ENCODE results near the gene GLI2.

Gene GLI2

DNA sequence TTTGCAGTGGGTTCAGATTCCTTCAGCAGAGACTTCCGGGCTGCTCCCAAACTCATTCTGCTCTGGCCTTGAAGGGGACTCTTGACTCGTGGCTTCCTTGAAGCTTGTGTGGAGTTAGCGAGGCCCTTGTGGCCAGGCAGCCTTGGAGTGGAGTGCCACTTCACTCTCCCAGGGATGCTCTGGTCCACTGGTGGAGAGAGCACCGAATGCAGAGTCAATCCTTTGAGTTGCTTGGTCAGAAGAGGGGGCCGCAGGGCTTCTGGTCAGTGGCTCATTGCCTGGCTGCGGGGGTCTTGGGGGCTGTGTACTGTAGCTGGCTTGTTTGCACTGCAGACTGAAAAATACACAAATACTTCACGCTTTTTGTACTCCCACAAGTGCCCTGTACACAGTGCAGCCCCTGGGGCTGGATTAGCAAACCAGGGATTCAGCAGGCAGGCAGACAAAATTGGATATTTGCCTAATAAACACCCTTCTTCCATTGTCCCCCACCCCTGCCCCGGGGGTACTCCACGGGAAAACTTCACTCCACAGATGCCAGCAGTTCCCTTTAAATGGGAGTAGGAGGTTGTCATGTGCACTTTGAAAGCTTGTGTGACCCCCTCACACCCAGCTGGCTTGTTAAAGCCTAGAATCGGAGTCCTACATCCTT is 3.2 kb downstream of the GLI2 start:
- no peak for DNase-seq

DNA sequence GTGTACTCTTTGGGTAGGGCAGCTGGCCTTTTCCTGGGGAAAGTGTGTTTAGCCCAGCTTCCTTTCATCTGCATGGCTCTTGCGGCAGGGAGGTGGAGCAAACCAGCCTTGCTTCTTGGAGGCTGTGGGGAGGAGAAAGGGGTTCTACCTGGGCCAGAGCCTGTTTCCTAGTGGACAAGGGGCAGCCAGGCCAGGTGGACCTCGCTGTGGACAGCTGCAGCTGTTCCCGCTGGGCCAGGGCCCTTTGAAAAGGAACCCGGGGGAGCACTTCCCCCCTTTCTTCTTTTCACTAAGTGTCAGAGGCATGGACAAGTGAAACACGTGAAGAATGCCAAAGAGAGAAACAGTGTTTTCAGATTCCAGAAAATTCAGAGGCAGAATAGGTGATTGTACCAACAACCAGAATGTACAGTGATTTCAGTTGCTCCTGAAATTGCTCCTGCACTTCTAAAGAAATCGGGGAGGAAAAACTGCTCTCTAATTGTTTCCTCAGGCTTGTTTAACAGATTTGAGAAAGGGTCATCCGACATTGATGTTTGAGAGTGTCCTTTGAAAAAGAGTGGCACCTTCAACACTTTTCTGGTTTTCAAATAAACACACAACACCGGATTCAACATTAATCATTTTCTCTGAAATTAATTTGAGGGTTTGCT is 3.9 kb downstream of the GLI2 start:
- no peak for DNase-seq

DNA sequence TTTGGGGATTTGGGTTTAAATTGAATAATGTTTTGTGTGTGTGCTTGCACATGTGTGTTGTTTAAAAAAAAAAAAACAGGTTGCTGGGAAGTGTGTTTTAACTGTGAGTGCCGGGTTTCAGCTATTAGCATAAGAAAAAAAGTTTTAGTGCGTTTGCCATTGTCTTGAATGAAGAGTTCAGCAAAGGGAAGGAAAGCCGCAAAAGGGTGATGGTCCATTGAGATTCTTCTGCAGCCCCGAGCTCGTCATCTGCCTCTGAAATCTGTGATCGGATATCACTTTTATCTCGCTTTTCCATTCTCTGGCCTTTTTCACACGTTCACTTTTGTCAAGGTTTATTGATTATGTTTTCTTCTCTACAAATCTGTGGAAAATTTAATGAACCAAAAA is 4.7 kb downstream of the GLI2 start:
- no peak for DNase-seq

DNA sequence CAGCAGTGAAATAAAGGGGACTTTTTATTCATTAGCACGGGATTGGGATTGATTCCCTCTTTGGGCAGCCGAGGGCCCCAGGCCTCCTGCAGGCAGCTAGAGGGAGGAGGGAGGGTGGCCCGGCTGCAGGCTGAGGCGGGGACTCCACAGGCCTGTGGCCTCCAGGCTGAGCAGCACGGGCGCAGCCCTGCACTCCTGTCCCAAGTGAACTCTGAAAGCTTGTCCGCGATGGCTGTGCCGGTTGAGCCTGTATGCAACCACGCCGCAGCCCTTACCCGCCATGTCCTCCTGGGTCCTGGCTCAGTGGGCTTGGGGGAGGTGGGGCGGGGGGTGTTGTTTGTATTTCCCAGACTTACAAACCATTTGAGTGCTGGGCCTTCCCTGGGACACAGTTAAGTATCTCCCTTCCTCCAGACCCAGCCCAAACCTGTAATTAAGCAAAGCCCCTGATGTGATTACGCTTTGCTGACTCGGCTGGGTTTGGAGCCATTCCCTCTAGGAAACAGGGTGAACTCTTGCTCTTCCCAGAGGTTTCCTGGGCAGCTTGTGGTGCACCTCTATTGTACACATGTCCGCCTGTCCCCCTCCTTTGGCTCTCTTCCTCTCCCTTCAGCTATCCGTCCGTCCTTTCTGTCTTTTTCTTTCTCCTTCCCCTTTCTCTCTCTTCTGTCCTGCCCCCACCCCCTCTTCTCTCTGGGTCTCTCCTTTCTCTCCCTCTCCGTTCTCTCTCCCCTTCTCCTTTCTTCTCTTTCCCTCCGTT is 5.3 kb downstream of the GLI2 start:
- no peak for DNase-seq

DNA sequence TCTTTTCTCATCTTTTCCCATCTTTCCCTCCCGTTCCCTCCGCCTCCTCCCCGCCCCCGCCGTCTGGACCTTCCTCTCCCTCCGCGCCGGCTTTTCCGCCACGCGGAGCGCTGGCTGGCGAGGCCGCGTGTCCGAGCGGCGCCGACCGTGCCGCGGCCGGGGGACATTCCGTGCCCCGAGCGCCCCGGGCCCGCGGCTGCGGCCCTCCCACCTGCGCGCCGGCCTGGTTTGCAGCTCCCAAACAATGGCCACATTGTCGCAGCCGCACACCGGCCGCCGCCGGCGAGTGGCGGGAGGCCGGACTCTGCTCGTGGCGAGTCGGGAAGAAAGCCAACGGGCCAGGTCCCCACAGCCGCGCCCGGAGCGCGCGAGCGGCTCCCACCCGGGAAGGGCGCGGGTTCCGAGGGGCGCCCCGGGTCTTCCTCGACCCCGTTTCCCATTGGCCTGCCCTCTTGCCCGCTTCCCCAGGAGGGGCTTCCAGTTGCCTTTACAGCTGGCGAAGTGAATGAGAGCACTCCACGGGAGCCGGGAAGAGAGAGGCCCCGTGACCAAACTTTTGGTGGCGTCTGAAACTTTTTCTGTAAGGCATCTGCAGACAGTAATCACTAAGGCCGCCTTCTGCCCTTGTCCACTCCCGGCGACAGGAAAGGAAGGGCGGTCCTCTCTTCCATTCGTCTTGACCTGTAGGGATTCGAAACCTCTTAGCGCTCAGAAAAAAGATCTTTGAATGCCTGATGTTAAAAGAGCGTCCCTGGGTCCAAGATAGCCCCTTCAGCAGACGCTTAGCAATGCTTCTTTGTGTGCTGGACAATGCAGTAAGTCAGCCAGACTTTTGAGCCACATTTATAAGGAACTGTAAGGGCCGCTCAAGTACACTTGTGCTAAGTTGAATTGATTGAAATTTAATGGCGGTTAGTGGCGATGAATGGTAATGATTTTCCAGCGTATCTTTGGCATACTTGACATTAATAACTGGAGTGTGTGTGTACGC is 6.2 kb downstream of the GLI2 start:
- no peak for DNase-seq

DNA sequence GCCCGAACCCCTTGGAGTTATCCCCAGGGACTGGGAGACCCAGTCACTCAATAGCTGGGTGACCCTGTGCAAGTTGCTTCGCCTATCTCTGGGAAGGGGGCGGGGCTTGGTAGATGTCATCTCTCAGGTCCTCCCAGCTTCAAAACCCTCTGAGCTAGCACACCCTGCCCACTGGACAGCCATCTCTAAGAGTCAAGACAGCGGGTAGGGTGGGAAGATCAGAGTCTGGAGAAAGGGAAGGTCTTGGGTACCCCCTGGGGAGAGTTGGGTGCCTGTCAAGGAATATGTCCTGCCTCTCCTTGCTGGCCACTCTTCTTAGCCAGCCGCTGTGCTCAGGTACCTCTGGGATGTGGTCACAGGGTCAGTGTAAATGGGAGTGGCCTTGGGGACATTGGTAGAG is 8.0 kb downstream of the GLI2 start:
- no peak for DNase-seq

DNA sequence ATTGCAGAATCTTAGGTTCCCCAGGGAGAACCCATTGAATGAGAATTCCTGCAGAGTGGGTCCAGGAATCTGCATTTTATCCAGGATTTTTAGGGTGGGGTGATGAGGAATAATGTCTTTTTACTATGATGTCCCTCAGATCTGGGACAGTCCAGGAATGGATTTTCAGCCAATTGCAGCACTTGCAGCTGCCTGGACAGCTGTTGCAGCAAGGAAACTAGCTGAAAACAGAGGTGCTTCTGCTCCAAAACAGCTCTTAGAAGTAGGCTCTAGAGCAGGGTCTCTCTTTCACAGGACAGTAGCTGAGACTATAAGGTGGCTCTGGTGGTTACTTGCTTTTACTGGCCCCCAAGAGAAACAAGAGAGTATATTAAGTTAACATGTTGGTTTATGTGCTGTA is 9.1 kb downstream of the GLI2 start:
- no peak for DNase-seq

DNA sequence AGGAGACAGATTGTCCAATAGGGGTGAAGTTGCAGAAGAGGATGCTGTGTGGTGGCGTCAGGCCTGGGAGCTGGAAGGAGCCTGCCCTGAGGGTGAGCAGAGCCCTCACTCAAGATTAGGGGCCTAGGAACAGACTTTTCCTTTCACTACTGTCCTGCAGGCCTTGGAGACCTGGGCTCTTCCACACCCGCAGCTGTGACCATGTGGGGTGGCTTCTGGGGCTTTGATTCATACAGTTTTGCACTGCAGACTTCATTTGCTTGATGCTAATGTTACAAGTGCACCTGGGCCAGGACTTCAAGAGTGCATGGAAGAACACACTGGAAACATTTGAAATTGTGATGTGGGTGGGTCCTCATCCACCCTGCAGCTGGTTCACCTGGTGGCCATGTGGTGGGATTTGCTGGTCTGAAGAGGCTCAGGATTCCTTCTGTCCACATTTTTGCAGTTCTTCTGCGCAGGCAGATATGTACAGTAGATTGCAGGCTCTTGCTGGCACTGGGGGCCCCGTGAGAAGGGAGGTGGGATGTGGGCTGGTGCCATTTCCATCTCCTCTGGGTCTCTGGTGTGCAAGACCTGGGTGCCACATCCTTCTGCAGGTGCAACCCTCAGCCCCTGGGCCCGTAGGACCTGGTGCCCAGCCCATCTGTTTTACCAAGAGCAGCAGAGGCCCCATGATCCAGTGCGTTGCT is 9.9 kb downstream of the GLI2 start:
- DNase-seq = no peak

DNA sequence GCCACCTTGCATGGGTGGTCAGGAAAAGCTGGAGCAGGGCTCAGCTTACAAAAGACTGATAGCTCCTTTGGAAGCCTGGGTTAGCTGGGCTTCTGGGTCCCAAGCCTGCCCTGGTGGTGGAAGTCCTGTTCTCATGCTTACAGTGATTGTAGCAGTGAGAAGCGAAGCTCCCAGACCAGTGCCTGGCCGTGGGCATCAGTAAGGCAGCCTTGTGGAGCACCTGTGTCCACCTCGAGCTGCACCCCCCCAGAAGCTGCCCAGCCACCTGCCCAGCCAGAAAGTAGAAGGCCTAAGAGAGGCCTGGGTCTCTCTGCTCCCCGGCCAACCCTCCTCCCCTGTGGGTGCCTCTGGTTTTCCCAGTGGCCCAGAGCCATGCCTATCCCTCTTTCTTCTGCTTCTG is 10.5 kb downstream of the GLI2 start:
- DNase-seq = no peak

DNA sequence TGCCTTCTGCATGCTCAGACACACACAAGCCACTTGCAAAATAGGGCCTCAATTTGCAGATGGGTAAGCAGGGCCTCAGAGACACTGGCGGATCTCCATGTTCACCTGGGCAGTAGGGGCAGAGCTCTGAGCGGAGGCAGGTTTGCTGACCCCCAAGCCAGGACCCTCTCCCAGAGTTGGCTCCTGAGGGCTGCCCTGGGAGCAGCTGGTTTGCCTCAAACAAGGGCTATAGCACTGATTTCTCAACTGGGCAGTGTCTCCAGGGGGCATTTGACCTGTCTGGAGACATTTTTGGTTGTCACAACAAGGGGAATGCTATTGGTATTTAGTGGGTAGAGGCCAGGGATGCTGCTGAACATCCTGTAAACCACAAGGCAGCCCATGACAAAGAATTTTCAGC is 11.6 kb downstream of the GLI2 start:
- no peak for DNase-seq

DNA sequence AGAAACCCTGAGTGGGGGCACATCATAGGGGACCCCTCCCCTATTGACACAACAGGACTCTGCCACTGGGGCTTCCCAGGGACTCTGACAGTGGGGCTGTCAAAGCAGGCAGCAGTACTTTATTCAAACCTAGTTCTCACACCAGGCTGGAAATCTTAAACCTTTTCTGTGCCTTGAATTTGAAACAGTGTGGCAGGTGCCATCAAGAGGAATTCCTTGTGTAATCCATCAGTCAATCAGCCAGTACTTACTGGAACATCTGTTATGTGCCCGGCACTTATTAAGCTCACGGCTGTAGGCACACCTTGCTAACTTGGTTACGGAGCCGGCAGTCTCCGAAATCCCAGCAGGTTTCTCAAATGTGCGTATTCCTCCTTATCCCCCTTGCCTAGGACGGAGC is 12.0 kb downstream of the GLI2 start:
- DNase-seq = no peak

DNA sequence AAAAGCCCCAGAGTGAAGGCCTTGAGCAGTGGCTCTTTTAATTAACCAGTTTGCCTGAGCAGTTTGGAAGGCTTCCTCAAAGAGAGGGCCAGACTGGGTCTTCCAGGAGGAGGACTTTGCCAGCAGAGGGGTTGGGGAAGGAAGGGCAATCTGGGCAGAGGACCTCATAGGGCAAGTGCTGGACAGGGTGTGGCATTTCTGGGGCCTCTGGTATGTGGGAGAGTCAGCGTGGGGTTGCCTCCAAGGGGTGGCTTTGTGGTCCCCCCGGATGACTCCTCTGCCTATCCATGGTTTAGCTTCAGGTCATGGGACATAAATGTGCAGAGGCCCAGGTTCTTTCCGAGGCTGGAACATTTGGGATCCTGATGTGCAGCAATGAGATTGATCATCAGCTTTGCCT is 12.6 kb downstream of the GLI2 start:
- DNase-seq = no peak

DNA sequence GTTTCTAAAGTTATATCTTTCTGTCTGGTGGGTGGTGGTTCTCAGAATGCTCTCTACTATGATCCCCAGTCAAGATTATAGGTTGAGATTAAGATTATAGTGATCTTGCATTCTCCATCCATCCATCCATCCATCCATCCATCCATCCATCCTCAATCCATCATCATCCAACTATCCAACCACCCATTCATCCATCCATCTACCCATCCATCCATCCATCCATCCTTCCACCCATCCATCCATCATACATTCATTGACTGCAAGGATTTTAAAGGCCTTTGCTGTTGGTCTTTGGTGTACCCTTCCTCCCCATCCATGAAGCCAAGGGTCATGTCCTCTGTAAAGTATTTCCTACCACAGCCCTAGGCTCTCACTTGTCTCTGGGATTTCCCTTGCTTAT is 13.1 kb downstream of the GLI2 start:
- no peak for DNase-seq

DNA sequence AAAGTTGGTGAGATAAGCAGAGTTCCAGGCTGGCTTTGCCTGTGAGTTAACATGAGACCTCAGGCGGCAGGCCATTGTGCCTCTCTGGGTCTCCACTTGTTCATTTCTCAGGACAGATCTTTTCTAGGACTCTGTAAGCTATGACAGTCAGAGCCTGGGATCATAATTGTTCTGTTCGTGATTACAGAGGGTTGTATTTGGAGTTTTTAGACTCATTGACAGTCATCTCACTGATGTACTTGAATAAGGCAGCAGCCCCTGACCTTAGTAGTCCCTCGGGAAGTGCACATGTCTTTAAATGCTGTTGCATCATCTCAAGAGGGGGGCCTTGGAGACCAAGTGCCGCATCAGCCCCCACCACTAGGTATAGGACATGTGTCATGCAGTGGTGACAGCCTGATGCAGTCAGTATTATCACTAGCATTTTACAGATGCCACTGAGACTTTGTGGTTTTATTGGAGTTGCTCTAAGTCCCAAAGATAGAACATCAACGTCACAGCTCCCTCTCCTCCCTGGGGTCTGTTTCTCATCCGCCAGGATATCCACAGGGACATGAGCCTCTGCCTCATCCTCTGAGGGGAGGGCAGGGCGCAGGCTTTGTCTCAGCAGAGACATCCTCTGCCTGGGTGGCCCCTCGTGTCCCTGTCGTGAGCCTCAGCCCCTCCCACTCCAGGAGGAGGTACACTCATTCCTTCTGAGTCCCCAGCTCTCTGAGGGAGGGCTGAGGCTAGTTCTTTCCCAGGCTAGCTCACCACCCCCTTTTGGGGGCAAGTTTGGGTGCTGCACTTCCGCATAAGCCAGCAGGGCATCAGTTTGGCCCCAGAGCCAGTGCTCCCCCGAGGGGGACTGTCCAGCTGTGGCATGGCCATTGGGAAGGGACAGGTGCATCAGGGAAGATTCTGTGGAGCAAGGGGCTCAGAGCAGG is 14.1 kb downstream of the GLI2 start:
- DNase-seq = no peak

DNA sequence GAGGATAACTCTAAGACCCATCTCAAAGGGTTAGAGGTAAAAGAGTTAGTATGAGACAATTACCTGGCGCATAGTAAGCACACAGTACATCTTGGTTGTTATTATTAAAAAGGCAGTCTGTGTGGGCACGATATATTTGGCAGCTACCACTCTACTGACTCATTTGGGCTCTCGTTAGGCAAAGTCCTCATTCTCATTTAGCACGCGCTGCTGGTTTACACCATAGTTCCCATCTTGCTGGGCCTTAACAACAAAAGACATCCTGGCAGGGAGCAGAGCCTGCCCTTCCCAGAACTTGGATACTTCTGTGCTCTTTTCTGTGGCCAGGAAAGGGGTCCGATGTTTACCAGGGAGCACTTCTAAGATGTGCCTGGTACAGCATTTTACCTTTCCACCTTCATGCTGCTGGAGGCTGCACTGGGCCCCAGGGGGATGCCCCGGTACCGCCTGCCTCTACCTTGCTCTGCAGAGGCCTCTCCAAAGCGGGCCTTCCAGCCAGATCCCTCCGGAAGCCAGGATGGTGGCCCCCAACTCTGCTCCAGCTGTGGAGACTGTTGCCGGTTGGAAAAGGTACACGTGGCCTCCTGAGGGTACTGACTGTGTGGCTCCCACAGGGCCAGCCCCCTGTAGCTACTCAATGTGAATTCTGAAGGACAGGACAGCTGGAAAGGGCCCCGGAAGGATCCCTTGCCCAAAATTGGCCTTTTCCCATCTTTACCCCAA is 15.0 kb downstream of the GLI2 start:
- DNase-seq = no peak

DNA sequence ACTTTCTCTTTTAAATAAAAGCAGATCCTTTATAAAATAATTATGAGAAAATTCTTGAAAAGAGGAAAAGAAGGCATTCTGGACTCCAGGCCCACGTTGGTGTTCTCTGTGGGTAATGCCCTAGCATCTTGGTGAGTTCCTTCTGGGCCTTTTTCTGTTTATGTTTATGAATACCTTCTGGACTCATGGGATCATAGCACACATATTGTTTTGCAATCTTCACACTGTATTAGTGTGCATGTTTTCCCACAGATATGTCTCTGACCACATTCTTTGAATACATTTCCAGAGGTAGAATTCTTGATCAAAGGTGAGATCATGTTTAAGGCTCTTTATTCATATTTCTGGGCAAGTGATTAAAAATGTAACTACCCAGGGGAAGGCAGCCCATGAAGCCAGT is 15.9 kb downstream of the GLI2 start:
- DNase-seq = no peak

DNA sequence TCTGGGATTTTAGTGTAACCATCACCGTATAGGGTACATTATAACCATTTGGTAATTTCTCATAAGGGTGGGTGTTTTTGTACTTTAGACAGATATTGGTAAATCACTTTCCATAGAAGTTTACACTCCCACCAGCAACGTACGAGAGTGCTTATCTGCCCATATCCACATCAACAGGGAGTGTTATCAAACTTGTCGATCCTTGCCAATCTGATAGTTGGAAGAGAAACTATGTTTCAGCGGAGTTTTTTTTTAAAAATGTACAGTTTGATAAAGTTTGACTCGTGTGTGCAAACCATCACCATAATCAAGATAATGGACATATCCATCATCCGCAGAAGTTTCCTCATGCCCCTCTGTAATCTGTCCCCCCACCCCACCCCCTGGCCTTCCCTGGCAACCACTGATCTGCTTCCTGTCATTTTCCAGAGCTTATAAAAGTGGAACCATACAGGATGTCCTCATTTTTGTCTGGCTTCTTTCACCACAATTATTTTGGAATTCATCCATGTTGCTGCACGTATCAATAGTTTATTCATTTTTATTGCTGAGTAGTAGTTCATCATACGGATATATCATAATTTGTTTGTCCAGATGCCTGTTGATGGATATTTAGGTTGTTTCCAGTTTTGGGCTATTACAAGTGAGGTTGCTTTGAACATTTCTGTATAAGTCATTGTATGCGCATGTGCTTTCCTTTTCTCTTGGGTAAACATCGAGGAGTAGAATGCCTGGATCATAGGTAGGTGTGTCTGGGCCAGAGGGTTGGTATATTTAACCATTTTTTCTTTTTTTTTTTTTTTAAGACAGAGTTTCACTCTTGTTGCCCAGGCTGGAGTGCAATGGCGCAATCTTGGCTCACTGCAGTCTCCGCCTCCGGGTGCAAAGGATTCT is 18.6 kb downstream of the GLI2 start:
- no peak for DNase-seq

DNA sequence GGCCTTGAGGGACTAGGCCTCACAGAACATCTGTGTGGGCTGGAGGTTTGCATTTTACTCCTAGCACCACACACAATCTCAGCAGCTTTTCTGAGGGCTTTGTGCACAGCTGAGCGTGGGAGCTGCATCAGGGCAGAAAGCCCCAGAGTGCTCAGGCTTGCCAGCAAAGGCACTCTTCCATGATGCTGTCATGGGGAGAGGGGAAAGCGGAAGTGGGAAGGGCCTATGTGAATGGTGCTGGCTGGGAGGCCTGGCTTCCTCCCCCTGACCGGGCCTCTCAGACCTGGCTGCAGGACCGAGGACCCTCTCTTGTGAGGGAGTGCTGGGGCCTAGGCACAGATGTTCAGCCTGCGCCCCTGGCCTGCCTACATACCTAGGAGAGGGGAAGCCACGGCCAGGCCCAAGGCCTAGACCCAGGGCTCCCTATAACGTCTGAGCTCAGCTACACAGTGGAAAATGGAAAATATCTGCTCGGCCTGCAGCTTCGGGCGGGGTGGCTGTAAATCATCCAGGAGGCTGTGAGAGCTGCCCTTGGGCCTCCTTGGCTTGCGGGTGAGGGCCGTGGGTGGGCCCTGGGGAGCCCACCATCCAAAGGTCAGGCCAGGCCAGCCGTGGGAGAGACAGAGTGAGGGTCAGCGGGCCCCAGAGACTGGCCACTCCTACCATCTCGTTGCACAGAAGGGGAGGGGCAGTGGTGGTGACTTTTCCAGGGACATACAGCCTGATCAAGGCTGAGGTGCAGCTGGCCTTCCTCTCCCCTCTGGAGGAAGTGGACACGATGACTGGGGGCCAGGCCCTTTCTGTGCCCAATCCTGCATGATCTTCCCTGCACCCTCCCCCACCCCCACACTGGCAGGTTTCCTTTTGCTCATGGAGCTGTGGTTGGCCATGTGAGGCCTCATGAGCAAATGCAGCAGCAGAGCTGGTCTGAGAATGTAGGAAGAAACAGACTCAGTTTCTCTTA is 22.8 kb downstream of the GLI2 start:
- no peak for DNase-seq

Measured in stimulated activated CD4-positive, alpha-beta T cell treated with anti-CD3 and anti-CD28 coated beads, Interleukin-2, amount 100 ng/mL, for 24 hours (primary cell).